Osteocyte (in vitro differentiated cells): ENCODE data around the gene HOMER2. TPM values are rescaled to one million over a fixed set of nuclear protein-coding genes. Genes with fewer than 3 reads are reported as not detected.
"Not testable (repeated sequence)": the region's sequence is repeated elsewhere in the genome, so short reads cannot be mapped to it uniquely, and the experiment has no call there.

Experiments used
- DNase-seq: peaks from one replicate; pipeline ENCODE4 v3.0.0; 2021; ENCODE audit warnings: mixed read lengths; ENCODE audit not compliant: unreplicated experiment; ENCODE audit errors: extremely low spot score
- H3K27ac Mint-ChIP-seq: one replicate; pipeline ENCODE4 v1.8.0; 2021; ENCODE audit warnings: mild to moderate bottlenecking, mixed read lengths; ENCODE audit not compliant: unreplicated experiment
- H3K27me3 Mint-ChIP-seq: one replicate; pipeline ENCODE4 v1.8.0; 2021; ENCODE audit warnings: mixed read lengths; ENCODE audit not compliant: unreplicated experiment
- H3K36me3 Mint-ChIP-seq: one replicate; pipeline ENCODE4 v1.8.0; 2021; ENCODE audit warnings: mixed read lengths; ENCODE audit not compliant: unreplicated experiment
- H3K4me1 Mint-ChIP-seq: one replicate; pipeline ENCODE4 v1.8.0; 2021; ENCODE audit warnings: mixed read lengths; ENCODE audit not compliant: unreplicated experiment
- H3K4me3 Mint-ChIP-seq: one replicate; pipeline ENCODE4 v1.8.0; 2021; ENCODE audit warnings: mild to moderate bottlenecking, moderate library complexity, mixed read lengths; ENCODE audit not compliant: unreplicated experiment
- H3K9me3 Mint-ChIP-seq: one replicate; pipeline ENCODE4 v1.8.0; 2021; ENCODE audit warnings: mixed read lengths; ENCODE audit not compliant: unreplicated experiment
- CTCF ChIP-seq: fragments of 200-600 bp; sonication (generic); IDR thresholded peaks from 2 replicates; pipeline ENCODE4 v1.5.0; 2021; ENCODE audit warnings: antibody characterized with exemption, mild to moderate bottlenecking, moderate library complexity
- total RNA-seq: library from RNA; stranded (reverse); gene quantifications from 2 replicates; pipeline ENCODE4 v1.2.1, GENCODE V29; 2021

The HOMER2 gene
- total RNA-seq, 1 donor from 2014 or later, result 6.3 TPM

GRCh38 chr15:82829234-82829633 lies 123.3 kb downstream of the HOMER2 start:
- Mint-ChIP-seq H3K4me1 (peaks cover 23% of the 10 kb centered on the region), H3K36me3 (peaks cover 62% of the 10 kb centered on the region), H3K27me3 (no peaks in the 10 kb centered on the region), H3K4me3 (no peak overlapping the region), H3K9me3 (no peaks in the 10 kb centered on the region), H3K27ac (no peak overlapping the region)
- DNase-seq, result no peak
- TF ChIP-seq CTCF, result no peak

GRCh38 chr15:82828075-82828474 lies 124.4 kb downstream of the HOMER2 start:
- peaks cover 22% of the 10 kb centered on the region for H3K4me1 Mint-ChIP-seq
- no peak for TF ChIP-seq CTCF
- peaks cover 54% of the 10 kb centered on the region for H3K36me3 Mint-ChIP-seq
- H3K27me3 Mint-ChIP-seq, result no peaks in the 10 kb centered on the region
- H3K4me3 Mint-ChIP-seq, result no peak overlapping the region
- no peaks in the 10 kb centered on the region for H3K9me3 Mint-ChIP-seq
- no peak for DNase-seq
- no peak overlapping the region for H3K27ac Mint-ChIP-seq

- TF ChIP-seq CTCF, result no peak
- Mint-ChIP-seq H3K9me3 (no peaks in the 10 kb centered on the region), H3K27ac (no peak overlapping the region), H3K4me1 (peaks cover 2% of the 10 kb centered on the region), H3K27me3 (no peaks in the 10 kb centered on the region), H3K4me3 (no peak overlapping the region), H3K36me3 (peaks cover 46% of the 10 kb centered on the region)
- no peak for DNase-seq
These were observed 129.5 kb downstream of the HOMER2 start for GRCh38 chr15:82823049-82823448.

- not testable (repeated sequence) for H3K27ac Mint-ChIP-seq, H3K4me1 Mint-ChIP-seq, H3K27me3 Mint-ChIP-seq, DNase-seq, H3K9me3 Mint-ChIP-seq, H3K4me3 Mint-ChIP-seq
- H3K36me3 Mint-ChIP-seq, result peaks cover 44% of the 10 kb centered on the region
These were observed 130.7 kb downstream of the HOMER2 start for GRCh38 chr15:82821851-82822250.

GRCh38 chr15:82821396-82821795 lies 131.1 kb downstream of the HOMER2 start:
- not testable (repeated sequence) for H3K4me1 Mint-ChIP-seq, DNase-seq, H3K27me3 Mint-ChIP-seq, H3K4me3 Mint-ChIP-seq, H3K9me3 Mint-ChIP-seq
- peak overlapping the region; percentile 24 for H3K27ac Mint-ChIP-seq
- H3K36me3 Mint-ChIP-seq, result peaks cover 44% of the 10 kb centered on the region

- Mint-ChIP-seq H3K4me1 (peaks cover 2% of the 10 kb centered on the region), H3K9me3 (no peaks in the 10 kb centered on the region), H3K27ac (no peak overlapping the region), H3K4me3 (no peak overlapping the region), H3K36me3 (peaks cover 42% of the 10 kb centered on the region), H3K27me3 (no peaks in the 10 kb centered on the region)
- no peak for DNase-seq
- TF ChIP-seq CTCF, result no peak
These were observed 132.4 kb downstream of the HOMER2 start for GRCh38 chr15:82820128-82820527.
